GM18499 (cell line): ENCODE measurements around the gene OR4D9.

Experiments used
- ATAC-seq: cut with Tn5 transposase; IDR thresholded peaks from one replicate; pipeline ENCODE4 v1.9.1; 2021; ENCODE audit warnings: moderate number of reproducible peaks; ENCODE audit not compliant: insufficient read depth, unreplicated experiment

Gene OR4D9

GRCh38 chr11:59548309-59548656 is 36.9 kb downstream of the OR4D9 start:
- ATAC-seq = no peak

DNA sequence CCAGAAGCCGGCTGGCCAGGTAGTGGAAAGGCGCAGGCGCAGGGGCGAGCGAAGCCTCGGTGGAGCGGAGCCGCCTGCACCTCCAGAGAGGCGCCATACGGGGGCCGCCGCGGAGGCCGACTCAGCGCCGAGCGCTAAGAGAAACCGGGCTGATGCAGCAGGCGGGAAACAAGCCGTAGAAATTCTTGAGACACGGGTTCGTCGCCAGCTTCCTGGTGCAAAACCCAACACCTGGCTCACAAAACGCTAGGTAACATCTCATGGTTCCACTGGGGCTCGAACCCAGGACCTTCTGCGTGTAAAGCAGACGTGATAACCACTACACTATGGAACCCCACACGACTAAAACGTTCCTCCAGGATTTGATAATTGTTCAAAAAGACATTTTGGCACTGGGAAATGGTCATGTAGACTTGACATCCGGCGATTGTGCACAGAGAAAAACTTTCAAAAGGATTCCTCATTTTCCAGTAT is 39.1 kb downstream of the OR4D9 start:
- ATAC-seq = peak; percentile 70

DNA sequence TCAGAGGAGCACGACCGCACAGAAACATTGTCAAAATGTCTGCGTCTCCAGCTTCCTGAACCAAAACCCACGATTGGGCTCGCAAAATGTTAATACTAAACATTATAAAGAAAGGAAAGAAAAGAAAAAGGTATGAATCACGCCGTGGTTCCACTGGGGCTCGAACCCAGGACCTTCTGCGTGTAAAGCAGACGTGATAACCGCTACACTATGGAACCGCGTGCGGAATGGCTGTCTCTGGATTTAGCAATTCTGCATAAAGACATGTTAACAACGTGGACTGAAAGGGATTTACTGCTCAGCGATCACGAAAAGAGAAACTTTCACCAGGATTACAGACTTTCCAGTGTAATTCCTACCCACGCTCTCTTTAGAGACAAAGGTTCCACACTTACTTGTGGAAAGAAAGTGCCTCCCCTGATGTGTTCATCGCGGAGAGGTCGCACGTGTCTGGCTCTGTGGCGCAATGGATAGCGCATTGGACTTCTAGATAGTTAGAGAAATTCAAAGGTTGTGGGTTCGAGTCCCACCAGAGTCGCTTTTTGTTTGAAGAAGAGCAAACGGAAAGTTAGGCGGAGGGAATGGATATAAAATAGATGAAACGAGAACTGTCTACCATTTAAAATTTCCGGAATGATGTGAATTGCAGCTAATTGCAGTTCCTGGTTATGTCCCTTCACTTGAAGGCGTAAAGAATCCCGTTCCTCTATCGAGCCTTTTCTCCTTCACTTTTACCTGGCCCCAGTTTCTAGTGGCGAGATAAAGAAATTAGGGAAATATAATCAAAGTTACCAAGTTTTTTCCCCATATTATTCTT is 39.7 kb downstream of the OR4D9 start:
- ATAC-seq = peak; percentile 29

GRCh38 chr11:59551659-59552521 is 40.6 kb downstream of the OR4D9 start:
- ATAC-seq = no peak

- ATAC-seq = no peak
Observed at GRCh38 chr11:59552844-59553243, 41.5 kb downstream of the OR4D9 start.

- ATAC-seq = no peak
Observed at GRCh38 chr11:59553323-59553722, 42.0 kb downstream of the OR4D9 start.

GRCh38 chr11:59555601-59556114 is 44.3 kb downstream of the OR4D9 start:
- no peak for ATAC-seq

- no peak for ATAC-seq
Observed at GRCh38 chr11:59556115-59556916, 45.0 kb downstream of the OR4D9 start.

- ATAC-seq = no peak
Observed at GRCh38 chr11:59556917-59557348, 45.6 kb downstream of the OR4D9 start.

GRCh38 chr11:59558270-59558643 is 46.9 kb downstream of the OR4D9 start:
- no peak for ATAC-seq

- no peak for ATAC-seq
Observed at GRCh38 chr11:59559886-59560285, 48.5 kb downstream of the OR4D9 start.

DNA sequence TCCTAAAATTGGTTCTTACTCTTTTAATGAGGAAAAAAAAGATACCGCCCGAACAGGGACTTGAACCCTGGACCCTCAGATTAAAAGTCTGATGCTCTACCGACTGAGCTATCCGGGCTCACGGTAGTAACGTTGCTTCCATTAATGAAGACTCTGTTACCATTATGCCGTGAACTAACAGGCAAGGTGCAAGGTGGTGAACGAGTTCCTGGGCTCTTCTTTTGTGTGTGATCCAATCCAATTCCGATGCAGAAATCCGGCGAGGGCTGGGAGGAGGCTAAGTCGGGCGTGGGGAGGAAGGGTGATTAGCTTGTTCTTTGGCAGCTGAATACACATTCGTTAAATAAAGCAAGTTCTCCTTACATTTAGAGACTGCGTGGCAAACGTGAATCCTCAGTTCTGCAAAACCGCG is 49.0 kb downstream of the OR4D9 start:
- ATAC-seq = no peak

GRCh38 chr11:59560702-59561473 is 49.5 kb downstream of the OR4D9 start:
- ATAC-seq = no peak

DNA sequence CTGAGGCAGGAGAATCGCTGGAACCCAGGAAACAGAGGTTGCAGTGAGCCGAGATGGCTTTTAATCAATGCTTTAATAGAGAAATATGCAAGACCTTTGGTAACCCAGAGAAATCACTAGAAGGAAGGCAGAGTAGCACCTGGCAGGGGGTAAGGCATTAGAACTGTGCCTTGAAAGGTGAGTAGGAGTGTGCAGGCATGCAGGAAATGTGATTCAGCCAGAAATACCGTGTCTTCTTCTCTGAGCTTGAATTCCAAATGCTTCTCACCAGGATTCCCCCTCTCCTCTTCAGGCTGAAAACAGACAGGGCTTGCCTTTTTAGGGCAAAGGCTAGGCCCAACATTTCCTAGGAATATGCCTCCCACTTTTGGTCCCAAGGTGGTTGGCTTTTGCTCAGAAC is 51.0 kb downstream of the OR4D9 start:
- no peak for ATAC-seq
